T-cell (primary cell): ENCODE results near the gene SPEM1. TPM values are rescaled to one million over a fixed set of nuclear protein-coding genes. Genes with fewer than 3 reads are reported as not detected.

Experiments used
- ATAC-seq, 4 experiments: fragments of 200-7000 bp in 3 of 4; fragments of 150-1000 bp in 1 of 4; cut with Tn5 transposase; replicated peaks in 1 of 4; 1 replicate in 3 of 4; 2 replicates in 1 of 4; pipeline ENCODE4 v1.10.0; 2021; ENCODE audit warnings: moderate library complexity in 3 of 4, mild to moderate bottlenecking in 2 of 4, moderate number of reproducible peaks in 1 of 4
- CTCF ChIA-PET, 2 donors: fragments of 300-600 bp; sonication (Branson Sonifier 250); formaldehyde crosslinking; loops; one replicate each; lab custom pipeline; 2022; ENCODE audit warnings: antibody characterized with exemption in 2 of 2; lab: Charles Lee
- POLR2A ChIA-PET, 2 donors: fragments of 300-600 bp; sonication (Branson Sonifier 250); formaldehyde crosslinking; loops; one replicate each; lab custom pipeline; 2022; ENCODE audit warnings: antibody characterized with exemption in 2 of 2; lab: Charles Lee
- DNase-seq, 35 experiments: peaks; one replicate each; pipeline versions ENCODE4 v3.0.0 to v3.0.0-alpha.2; 2013 to 2023
- H3K27ac ChIP-seq: one replicate; pipeline ENCODE4 v1.5.1; 2013; ENCODE audit warnings: low read length
- H3K27me3 ChIP-seq, 2 experiments: replicated peaks in 1 of 2; 1 replicate in 1 of 2; 2 replicates in 1 of 2; pipeline versions ENCODE4 v1.6.1 to v1.7.0; 2013; ENCODE audit warnings: low read length in 1 of 2, mixed read lengths in 1 of 2; ENCODE audit not compliant: control insufficient read depth in 2 of 2, insufficient read depth in 2 of 2; ENCODE audit errors: extremely low read depth in 1 of 2
- H3K36me3 ChIP-seq, 2 donors: 1 replicate in 1 of 2; 2 replicates in 1 of 2; pipeline versions ENCODE4 v1.6.1 to v1.7.0; 2013; ENCODE audit warnings: low read length in 1 of 2; ENCODE audit not compliant: control insufficient read depth in 2 of 2, insufficient read depth in 1 of 2; ENCODE audit errors: extremely low read depth in 1 of 2
- H3K4me1 ChIP-seq, 2 experiments: 1 replicate in 1 of 2; 2 replicates in 1 of 2; pipeline versions ENCODE4 v1.6.1 to v1.7.0; 2013; ENCODE audit warnings: low read length in 2 of 2, mixed read lengths in 1 of 2; ENCODE audit not compliant: insufficient read depth in 2 of 2, control insufficient read depth in 1 of 2; ENCODE audit errors: extremely low read depth in 1 of 2
- H3K4me3 ChIP-seq, 2 donors: 1 replicate in 1 of 2; 2 replicates in 1 of 2; pipeline versions ENCODE4 v1.5.1 to v1.7.0; 2013; ENCODE audit warnings: mild to moderate bottlenecking in 2 of 2, low read length in 1 of 2, moderate library complexity in 1 of 2; ENCODE audit not compliant: control insufficient read depth in 1 of 2; ENCODE audit errors: extremely low read depth in 1 of 2
- H3K9me3 ChIP-seq: 2 replicates; pipeline ENCODE4 v1.7.0; 2013
- H3K27ac Mint-ChIP-seq, 2 donors: one replicate each; pipeline ENCODE4 v1.8.0; 2020 to 2021; ENCODE audit warnings: mild to moderate bottlenecking in 2 of 2, mixed read lengths in 2 of 2
- H3K27me3 Mint-ChIP-seq, 2 donors: one replicate each; pipeline ENCODE4 v1.8.0; 2021 to 2022; ENCODE audit warnings: mixed read lengths in 2 of 2
- H3K36me3 Mint-ChIP-seq: one replicate; pipeline ENCODE4 v1.8.0; 2021; ENCODE audit warnings: mixed read lengths
- H3K4me1 Mint-ChIP-seq, 3 donors: one replicate each; pipeline ENCODE4 v1.8.0; 2020 to 2022; ENCODE audit warnings: mixed read lengths in 3 of 3, mild to moderate bottlenecking in 1 of 3
- H3K4me3 Mint-ChIP-seq, 3 donors: one replicate each; pipeline ENCODE4 v1.8.0; 2020 to 2022; ENCODE audit warnings: mild to moderate bottlenecking in 3 of 3, mixed read lengths in 3 of 3, moderate library complexity in 3 of 3
- H3K9me3 Mint-ChIP-seq, 3 donors: one replicate each; pipeline ENCODE4 v1.8.0; 2020 to 2022; ENCODE audit warnings: mixed read lengths in 3 of 3
- WGBS: methylation state at CpG from one replicate; pipeline ENCODE4 v1.1.5; 2013; ENCODE audit warnings: missing lambda C conversion rate; ENCODE audit not compliant: insufficient coverage; 5-methylcytosine and 5-hydroxymethylcytosine counted together
- total RNA-seq, 35 experiments: library from RNA in 6 of 35; stranded (reverse) in 6 of 35; fragments of 120-200 nt in 1 of 35; gene quantifications; one replicate each; pipeline versions ENCODE4 v1.2.1 to v1.2.4 and lab custom pipeline; 2013 to 2026

The SPEM1 gene
- total RNA-seq, 5 donors from 2014 or later (not counting 1 experiment from before 2014, with no cell fraction given), result not detected

GRCh38 chr17:7404737-7405349, 15.3 kb upstream of the SPEM1 start:
- H3K27ac ChIP-seq, result no peak overlapping the region
- no peaks in the 10 kb centered on the region for H3K36me3 ChIP-seq
- Mint-ChIP-seq H3K27me3 (peaks cover 0 to 1% of the 10 kb centered on the region in 2 donors), H3K36me3 (peaks cover 3% of the 10 kb centered on the region), H3K4me1 (peaks cover 14 to 25% (median 15%) of the 10 kb centered on the region in 3 donors), H3K9me3 (no peaks in the 10 kb centered on the region), H3K4me3 (peak overlapping the region; percentile 90 to 95 (median 94)), H3K27ac (peak overlapping the region; percentile 87 to 96)
- ATAC-seq (peak; percentile 54 to 59 (median 57)), DNase-seq (peak in 26 of 35 experiments; percentile 54 to 84 (median 70))
- POLR2A ChIA-PET, result interaction anchor here in 1 of 2 donors (1.0 kb wide), 3 partner anchors 10 to 39 kb away, joined by 5 to 8 read pairs (median 6); partner anchors contain the start of genes PLSCR3 and TMEM102
- H3K9me3 ChIP-seq, result no peaks in the 10 kb centered on the region
- H3K4me3 ChIP-seq, result peak overlapping the region; percentile 61 to 93
- 2% methylated on average over 43 of the region's 65 CpGs for WGBS
- H3K27me3 ChIP-seq, result peaks cover 0 to 8% of the 10 kb centered on the region in 2 experiments
- H3K4me1 ChIP-seq, result peaks cover 2 to 32% of the 10 kb centered on the region in 2 experiments
- CTCF ChIA-PET, result interaction anchor here in 1 of 2 donors (0.8 to 1.0 kb wide), 7 partner anchors 11 to 283 kb away, joined by 3 to 21 read pairs (median 3); partner anchors contain the start of genes PLSCR3, SAT2, TMEM102 and TP53

- H3K9me3 ChIP-seq, result no peaks in the 10 kb centered on the region
- peak overlapping the region; percentile 61 to 93 for H3K4me3 ChIP-seq
- Mint-ChIP-seq H3K4me1 (peaks cover 14 to 25% (median 15%) of the 10 kb centered on the region in 3 donors), H3K4me3 (peak overlapping the region; percentile 75 to 90 (median 80)), H3K27me3 (peaks cover 0 to 1% of the 10 kb centered on the region in 2 donors), H3K27ac (peak overlapping the region in 1 of 2 donors; percentile 28), H3K9me3 (no peaks in the 10 kb centered on the region), H3K36me3 (peaks cover 3% of the 10 kb centered on the region)
- H3K4me1 ChIP-seq, result peaks cover 2 to 32% of the 10 kb centered on the region in 2 experiments
- peaks cover 0 to 8% of the 10 kb centered on the region in 2 experiments for H3K27me3 ChIP-seq
- ChIA-PET CTCF (no interaction called here), POLR2A (no interaction called here)
- H3K36me3 ChIP-seq, result no peaks in the 10 kb centered on the region
- DNase-seq, result no peak
- no peak overlapping the region for H3K27ac ChIP-seq
- WGBS, result 52% methylated on average over 23 of the region's 38 CpGs
- ATAC-seq, result no peak
Observed at GRCh38 chr17:7405350-7406234, 14.5 kb upstream of the SPEM1 start.

- H3K4me3 ChIP-seq, result no peak overlapping the region
- no peak overlapping the region for H3K27ac ChIP-seq
- no peaks in the 10 kb centered on the region for H3K9me3 ChIP-seq
- DNase-seq (peak in 1 of 35 experiments; percentile 24), ATAC-seq (no peak)
- H3K27ac Mint-ChIP-seq, result peak overlapping the region in 1 of 2 donors; percentile 28
- ChIA-PET POLR2A (interaction anchor here in 1 of 2 donors (0.6 kb wide), 1 partner anchor 47 kb away, joined by 3 read pairs; no protein-coding TSS in a partner anchor), CTCF (interaction anchor here in 1 of 2 donors (0.5 kb wide), 1 partner anchor 213 kb away, joined by 3 read pairs; no protein-coding TSS in a partner anchor)
- no peaks in the 10 kb centered on the region for H3K36me3 ChIP-seq
- peaks cover 2 to 32% of the 10 kb centered on the region in 2 experiments for H3K4me1 ChIP-seq
- peak overlapping the region; percentile 68 to 90 (median 77) for H3K4me3 Mint-ChIP-seq
- peaks cover 0 to 1% of the 10 kb centered on the region in 2 donors for H3K27me3 Mint-ChIP-seq
- 76% methylated on average over 6 of the region's 12 CpGs for WGBS
- H3K4me1 Mint-ChIP-seq, result peaks cover 14 to 25% (median 15%) of the 10 kb centered on the region in 3 donors
- peaks cover 0 to 10% of the 10 kb centered on the region in 2 experiments for H3K27me3 ChIP-seq
- H3K36me3 Mint-ChIP-seq, result peaks cover 3% of the 10 kb centered on the region
- H3K9me3 Mint-ChIP-seq, result no peaks in the 10 kb centered on the region
Observed at GRCh38 chr17:7406235-7406825, 13.8 kb upstream of the SPEM1 start.

GRCh38 chr17:7407082-7407481, 13.0 kb upstream of the SPEM1 start:
- ATAC-seq, result no peak
- Histone ChIP-seq H3K36me3 (no peaks in the 10 kb centered on the region), H3K4me1 (peaks cover 2 to 32% of the 10 kb centered on the region in 2 experiments), H3K27ac (no peak overlapping the region), H3K4me3 (no peak overlapping the region), H3K9me3 (no peaks in the 10 kb centered on the region), H3K27me3 (peaks cover 0 to 10% of the 10 kb centered on the region in 2 experiments)
- Mint-ChIP-seq H3K4me3 (peak overlapping the region; percentile 6 to 90 (median 10)), H3K27me3 (peaks cover 0 to 1% of the 10 kb centered on the region in 2 donors), H3K36me3 (no peaks in the 10 kb centered on the region), H3K27ac (no peak overlapping the region), H3K9me3 (no peaks in the 10 kb centered on the region), H3K4me1 (peaks cover 12 to 25% (median 15%) of the 10 kb centered on the region in 3 donors)
- ChIA-PET CTCF (interaction anchor here in 1 of 2 donors (0.5 kb wide), 1 partner anchor 213 kb away, joined by 3 read pairs; no protein-coding TSS in a partner anchor), POLR2A (interaction anchor here in 1 of 2 donors (0.6 kb wide), 1 partner anchor 47 kb away, joined by 3 read pairs; no protein-coding TSS in a partner anchor)
- DNase-seq, result no peak
- 93% methylated on average over 3 of the region's 13 CpGs for WGBS

- DNase-seq, result no peak
- WGBS, result 8% methylated on average over 2 of the region's 12 CpGs
- Mint-ChIP-seq H3K4me1 (peaks cover 12 to 25% (median 15%) of the 10 kb centered on the region in 3 donors), H3K4me3 (peak within 1 kb of the TSS; percentile 6 to 90 (median 39)), H3K27me3 (peaks cover 0 to 1% of the 10 kb centered on the region in 2 donors), H3K27ac (peak within 1 kb of the TSS; percentile 72 to 74), H3K36me3 (no peaks in the 10 kb centered on the region), H3K9me3 (no peaks in the 10 kb centered on the region)
- ATAC-seq, result no peak
- Histone ChIP-seq H3K9me3 (no peaks in the 10 kb centered on the region), H3K27ac (no peak within 1 kb of the TSS), H3K27me3 (peaks cover 0 to 10% of the 10 kb centered on the region in 2 experiments), H3K36me3 (no peaks in the 10 kb centered on the region), H3K4me3 (no peak within 1 kb of the TSS), H3K4me1 (peaks cover 2 to 32% of the 10 kb centered on the region in 2 experiments)
- POLR2A ChIA-PET, result no interaction called here
- CTCF ChIA-PET, result no interaction called here
Observed at GRCh38 chr17:7407485-7408251, 12.5 kb upstream of the SPEM1 start, which contains the start of gene NLGN2. Gene NLGN2, plus strand, starts transcription at chr17:7407845. Its CDS starts 411 bp downstream, at chr17:7408256.
